ENCODE data around the gene PRKRA.

GRCh38 chr2:178425255-178425827, 25.6 kb downstream of the PRKRA start:
- TF ChIP-seq CTCF (IDR thresholded peaks at IDR 0.05; ENCODE audit: insufficient read depth, low read length, poor library complexity, severe bottlenecking) (no peak), EZH2phosphoT487 (conservative IDR thresholded peaks at IDR 0.05; ENCODE audit: low read length) (no peak)
